AG09319 (cell line): Measurements from ENCODE around the gene HSF2BP.

Experiments used
- DNase-seq: peaks from one replicate; pipeline ENCODE4 v3.0.0-alpha.2; 2010; ENCODE audit warnings: low read depth; ENCODE audit errors: extremely low read depth
- TF ChIP-seq, protein P1 (sequence below): IDR thresholded peaks from 2 replicates; pipeline ENCODE4 v1.5.1; 2011; ENCODE audit warnings: low read depth, mild to moderate bottlenecking, inconsistent platforms, low read length, moderate library complexity

Gene HSF2BP

DNA sequence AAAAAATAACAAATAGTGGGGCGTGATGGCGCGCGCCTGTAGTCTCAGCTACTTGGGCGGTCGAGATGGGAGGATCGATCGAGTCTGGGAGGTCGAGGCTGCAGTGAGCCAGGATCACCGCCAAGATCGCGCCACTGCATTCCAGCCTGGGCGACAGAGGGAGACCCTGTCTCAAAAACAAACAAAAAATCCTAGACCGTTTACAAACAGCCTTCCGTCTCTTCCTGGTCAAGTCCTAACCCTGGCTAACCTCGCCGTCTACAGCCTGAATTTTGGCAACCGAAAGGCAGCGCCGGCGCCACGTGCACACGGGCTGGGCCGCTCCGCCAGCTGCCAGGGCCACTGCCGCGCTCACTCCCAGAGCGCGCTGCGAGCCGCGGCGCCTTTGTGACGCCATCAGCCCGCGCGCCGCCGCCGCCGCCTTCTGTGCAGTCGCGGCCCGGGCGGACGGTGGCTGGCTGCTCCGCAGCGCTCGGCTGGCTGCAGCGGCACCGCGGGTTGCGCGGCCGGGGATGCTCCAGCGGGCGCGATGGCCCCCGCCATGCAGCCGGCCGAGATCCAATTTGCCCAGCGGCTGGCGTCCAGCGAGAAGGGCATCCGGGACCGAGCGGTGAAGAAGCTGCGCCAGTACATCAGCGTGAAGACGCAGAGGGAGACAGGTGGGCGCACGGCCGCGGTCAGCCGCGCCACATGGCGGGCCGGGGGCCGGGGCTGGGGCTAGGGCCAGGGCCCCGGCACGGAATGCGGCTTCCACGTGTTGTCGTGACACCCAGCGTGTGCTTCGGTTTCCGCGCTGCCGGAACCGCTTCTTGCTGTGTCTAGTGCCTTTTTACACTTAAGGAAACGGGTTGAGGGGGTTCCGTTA lies at the start of gene HSF2BP, which contains the start of gene RRP1B:
TSS of gene HSF2BP (minus strand) at position 353 of the 865 bp plus-strand sequence. CDS start 1,392 bp downstream, outside the sequence.
TSS of gene RRP1B (plus strand) at position 425 of the 865 bp plus-strand sequence. CDS start at position 530, 105 bp downstream.
- no peak for DNase-seq
- TF ChIP-seq, protein P1, sequence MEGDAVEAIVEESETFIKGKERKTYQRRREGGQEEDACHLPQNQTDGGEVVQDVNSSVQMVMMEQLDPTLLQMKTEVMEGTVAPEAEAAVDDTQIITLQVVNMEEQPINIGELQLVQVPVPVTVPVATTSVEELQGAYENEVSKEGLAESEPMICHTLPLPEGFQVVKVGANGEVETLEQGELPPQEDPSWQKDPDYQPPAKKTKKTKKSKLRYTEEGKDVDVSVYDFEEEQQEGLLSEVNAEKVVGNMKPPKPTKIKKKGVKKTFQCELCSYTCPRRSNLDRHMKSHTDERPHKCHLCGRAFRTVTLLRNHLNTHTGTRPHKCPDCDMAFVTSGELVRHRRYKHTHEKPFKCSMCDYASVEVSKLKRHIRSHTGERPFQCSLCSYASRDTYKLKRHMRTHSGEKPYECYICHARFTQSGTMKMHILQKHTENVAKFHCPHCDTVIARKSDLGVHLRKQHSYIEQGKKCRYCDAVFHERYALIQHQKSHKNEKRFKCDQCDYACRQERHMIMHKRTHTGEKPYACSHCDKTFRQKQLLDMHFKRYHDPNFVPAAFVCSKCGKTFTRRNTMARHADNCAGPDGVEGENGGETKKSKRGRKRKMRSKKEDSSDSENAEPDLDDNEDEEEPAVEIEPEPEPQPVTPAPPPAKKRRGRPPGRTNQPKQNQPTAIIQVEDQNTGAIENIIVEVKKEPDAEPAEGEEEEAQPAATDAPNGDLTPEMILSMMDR = no peak

DNA sequence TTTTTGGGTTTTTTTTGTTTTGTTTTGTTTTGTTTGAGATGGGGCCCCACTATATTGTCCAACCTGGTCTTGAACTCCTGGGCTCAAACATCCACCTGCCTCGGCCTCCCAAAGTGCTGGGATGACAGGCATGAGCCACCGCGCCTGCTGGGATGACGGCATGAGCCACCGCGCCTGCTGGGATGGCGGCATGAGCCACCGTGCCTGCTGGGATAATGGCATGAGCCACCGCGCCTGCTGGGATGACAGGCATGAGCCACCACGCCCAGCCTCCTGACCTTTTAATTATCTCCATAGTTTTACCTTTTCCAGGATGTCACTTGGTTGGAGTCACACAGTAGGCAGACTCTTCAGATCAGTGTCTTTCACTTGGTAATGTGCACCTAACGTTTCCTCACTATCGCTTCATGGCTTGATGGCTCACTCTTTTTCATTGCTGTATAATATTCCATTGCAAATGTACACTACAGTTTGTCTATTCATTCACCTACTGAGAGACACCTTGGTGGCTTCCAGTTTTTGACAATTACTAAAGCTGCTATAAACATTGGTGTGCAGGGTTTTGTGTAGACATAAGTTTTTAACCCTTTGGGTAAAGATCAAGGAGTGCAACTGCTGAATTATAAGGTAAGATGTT lies 49.6 kb upstream of the HSF2BP start:
- DNase-seq = no peak
- TF ChIP-seq, protein P1 = no peak

DNA sequence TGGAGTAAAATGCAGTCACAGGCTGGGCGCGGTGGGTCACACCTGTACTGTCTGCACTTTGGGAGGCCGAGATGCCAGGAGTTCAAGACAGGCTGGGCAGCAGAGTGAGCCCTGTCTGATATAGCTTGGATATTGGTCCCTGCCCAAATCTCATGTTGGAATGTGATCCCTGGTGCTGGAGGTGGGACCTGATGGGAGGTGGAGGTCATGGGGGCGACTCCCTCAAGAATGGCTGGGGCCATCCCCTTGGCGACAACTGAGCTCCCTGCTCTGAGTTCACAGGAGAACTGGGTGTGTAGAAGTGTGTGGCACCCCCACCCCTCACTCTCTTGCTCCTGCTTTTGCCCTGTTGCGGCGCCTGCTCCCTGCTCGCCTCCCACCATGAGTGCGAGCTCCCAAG lies 48.2 kb upstream of the HSF2BP start:
- no peak for DNase-seq
- TF ChIP-seq, protein P1 = no peak

DNA sequence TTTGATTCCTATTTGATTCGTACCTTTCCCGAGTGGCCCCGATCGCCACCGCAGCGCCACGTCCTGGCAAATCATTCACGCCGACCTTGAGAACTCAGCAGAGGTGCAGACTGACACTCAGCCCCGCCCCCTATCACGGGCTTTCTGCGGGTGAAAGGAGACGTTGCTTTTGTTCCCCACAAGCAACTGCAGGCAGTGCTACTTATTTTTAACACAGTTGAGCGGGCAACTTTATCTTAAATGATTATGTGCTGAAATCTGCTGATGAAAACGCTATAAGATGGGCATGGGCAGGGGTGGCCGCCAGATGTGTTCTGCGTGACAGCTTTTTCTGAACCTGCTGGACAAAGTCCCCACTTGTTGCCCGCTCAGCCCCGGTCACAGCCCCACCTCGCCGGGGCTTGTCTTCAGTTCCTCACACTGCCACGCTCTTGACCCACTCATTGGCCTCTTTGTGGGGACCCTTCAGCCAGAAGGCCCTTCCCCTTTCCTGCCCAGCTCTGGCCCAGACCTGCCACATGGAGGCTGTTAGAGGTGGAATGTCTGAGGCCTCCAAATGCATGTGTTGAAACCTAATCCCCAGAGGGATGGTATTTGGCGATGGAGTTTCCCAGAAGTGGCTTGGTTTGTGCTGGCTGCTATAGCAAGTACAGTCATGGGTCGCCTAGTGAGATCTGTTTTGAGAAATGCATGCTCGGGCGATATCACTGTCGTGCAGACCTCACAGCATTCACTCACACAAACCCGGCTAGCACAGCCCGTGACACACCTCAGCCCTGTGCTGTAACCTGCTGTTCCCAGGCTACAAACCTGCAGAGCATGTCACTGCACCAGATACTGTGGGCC lies 44.0 kb upstream of the HSF2BP start:
- TF ChIP-seq, protein P1 = no peak
- DNase-seq = peak; percentile 61

DNA sequence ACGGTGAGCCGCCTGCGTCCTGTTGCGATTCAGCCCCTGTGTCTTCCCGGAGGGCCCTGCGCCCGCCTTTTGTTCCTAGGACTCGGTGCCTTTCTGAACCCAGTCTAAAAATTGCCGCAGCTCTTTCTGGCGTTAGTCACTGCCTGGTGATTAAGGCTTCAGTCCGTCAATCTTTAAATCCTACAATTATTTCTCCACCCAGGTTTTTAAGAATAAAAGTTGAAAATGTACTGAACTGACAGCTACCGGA lies 43.4 kb upstream of the HSF2BP start:
- DNase-seq = no peak

DNA sequence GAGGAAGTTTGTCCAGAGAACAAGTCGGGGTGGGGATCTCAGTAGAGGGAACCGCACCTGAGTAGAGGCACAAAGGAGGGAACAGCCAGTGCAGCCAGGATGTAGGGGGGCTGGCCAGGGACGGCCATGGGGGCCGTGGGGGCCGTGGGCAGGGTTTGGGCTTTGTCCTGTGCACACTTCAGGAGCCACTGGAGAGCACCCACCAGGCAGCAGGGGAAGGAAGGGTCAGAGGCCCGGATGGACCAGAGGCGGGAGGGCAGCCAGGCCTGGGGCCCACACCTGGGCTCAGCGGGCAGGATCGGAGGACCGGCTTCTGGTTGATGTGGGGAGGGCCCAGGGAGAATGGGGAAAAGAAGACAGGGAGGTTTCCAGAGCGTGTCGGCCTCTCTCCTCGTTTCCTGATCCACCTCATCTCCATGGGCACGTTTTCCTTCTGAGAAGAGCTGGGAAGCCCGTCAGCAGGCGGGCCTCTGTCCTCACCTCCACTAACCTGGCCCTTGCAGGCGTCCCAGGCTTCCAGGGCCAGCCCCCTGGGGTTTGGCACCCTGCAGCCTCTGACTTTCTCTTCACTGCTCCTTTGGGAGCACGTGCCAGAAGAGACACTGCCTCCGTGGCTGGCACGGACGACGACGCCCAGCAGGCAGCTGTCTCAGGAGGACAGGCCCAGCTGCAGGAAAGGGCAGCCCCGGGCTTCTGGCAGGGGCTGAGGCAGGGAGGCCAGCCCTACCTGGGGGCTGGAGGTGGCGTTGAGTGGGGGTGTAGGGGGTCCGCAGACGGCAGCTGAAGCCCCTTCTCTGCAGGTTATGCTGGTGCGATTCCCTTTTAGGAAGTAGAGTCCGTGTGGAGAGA lies 42.9 kb upstream of the HSF2BP start:
- TF ChIP-seq, protein P1 = no peak
- no peak for DNase-seq

More for the DNA sequence above, 43.4 kb upstream of the HSF2BP start:
- TF ChIP-seq, protein P1 = no peak
